Lower lobe of right lung (tissue), 2 donors: ENCODE measurements around the gene LEMD1. TPM values are rescaled to one million over a fixed set of nuclear protein-coding genes. Genes with fewer than 3 reads are reported as not detected.

Experiments
- ATAC-seq, 2 donors: fragments of 200-7000 bp; cut with Tn5 transposase; one replicate each; pipeline ENCODE4 v1.9.1; 2020 to 2022; ENCODE audit warnings: mild to moderate bottlenecking in 2 of 2, moderate library complexity in 2 of 2
- DNase-seq: peaks from one replicate; pipeline ENCODE4 v3.0.0-alpha.2; 2020
- H3K27ac ChIP-seq: fragments of 200-600 bp; one replicate; pipeline ENCODE4 v1.8.0; 2022
- H3K27me3 ChIP-seq: fragments of 200-600 bp; one replicate; pipeline ENCODE4 v1.8.0; 2022; ENCODE audit warnings: low read depth
- H3K36me3 ChIP-seq: fragments of 200-600 bp; one replicate; pipeline ENCODE4 v1.8.0; 2022; ENCODE audit warnings: mild to moderate bottlenecking
- H3K4me1 ChIP-seq: fragments of 200-600 bp; one replicate; pipeline ENCODE4 v1.8.0; 2022
- H3K4me3 ChIP-seq: fragments of 200-600 bp; one replicate; pipeline ENCODE4 v1.8.0; 2022; ENCODE audit warnings: mild to moderate bottlenecking
- H3K9me3 ChIP-seq: fragments of 200-600 bp; one replicate; pipeline ENCODE4 v1.8.0; 2022
- intact Hi-C: fragments of 100-400 bp; cut with DNase I; formaldehyde crosslinking; loops from one replicate; pipeline ENCODE4 v1.11.0; 2022
- total RNA-seq: library from RNA; stranded (reverse); fragmentation: NEBNext Ultra II Directional; extraction: Animal tissue kit (Norgen Biotek cat#: 25700); gene quantifications from one replicate; pipeline ENCODE4 v1.2.1, GENCODE V29; 2021
- TF ChIP-seq, protein P1 (sequence below): fragments of 200-600 bp; IDR thresholded peaks from one replicate; pipeline ENCODE4 v1.8.0; 2022; ENCODE audit warnings: antibody characterized with exemption, mild to moderate bottlenecking
- donor health status: DM: no; HTN: yes; CAD: no; lungs with severe emphysema.

Gene LEMD1
- total RNA-seq, 1 donor from 2014 or later: not detected

- H3K36me3 ChIP-seq: no peaks in the 10 kb centered on the region
- DNase-seq (no peak), ATAC-seq (no peak)
- peaks cover 19% of the 10 kb centered on the region for H3K4me1 ChIP-seq
- TF ChIP-seq, protein P1, sequence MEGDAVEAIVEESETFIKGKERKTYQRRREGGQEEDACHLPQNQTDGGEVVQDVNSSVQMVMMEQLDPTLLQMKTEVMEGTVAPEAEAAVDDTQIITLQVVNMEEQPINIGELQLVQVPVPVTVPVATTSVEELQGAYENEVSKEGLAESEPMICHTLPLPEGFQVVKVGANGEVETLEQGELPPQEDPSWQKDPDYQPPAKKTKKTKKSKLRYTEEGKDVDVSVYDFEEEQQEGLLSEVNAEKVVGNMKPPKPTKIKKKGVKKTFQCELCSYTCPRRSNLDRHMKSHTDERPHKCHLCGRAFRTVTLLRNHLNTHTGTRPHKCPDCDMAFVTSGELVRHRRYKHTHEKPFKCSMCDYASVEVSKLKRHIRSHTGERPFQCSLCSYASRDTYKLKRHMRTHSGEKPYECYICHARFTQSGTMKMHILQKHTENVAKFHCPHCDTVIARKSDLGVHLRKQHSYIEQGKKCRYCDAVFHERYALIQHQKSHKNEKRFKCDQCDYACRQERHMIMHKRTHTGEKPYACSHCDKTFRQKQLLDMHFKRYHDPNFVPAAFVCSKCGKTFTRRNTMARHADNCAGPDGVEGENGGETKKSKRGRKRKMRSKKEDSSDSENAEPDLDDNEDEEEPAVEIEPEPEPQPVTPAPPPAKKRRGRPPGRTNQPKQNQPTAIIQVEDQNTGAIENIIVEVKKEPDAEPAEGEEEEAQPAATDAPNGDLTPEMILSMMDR: no peak
- intact Hi-C loops: no loop called here
- peaks cover 45% of the 10 kb centered on the region for H3K27me3 ChIP-seq
- H3K27ac ChIP-seq: no peak overlapping the region
- no peak overlapping the region for H3K4me3 ChIP-seq
- H3K9me3 ChIP-seq: no peaks in the 10 kb centered on the region
Measured at GRCh38 chr1:205345761-205346160, 76.1 kb downstream of the LEMD1 start.

DNA sequence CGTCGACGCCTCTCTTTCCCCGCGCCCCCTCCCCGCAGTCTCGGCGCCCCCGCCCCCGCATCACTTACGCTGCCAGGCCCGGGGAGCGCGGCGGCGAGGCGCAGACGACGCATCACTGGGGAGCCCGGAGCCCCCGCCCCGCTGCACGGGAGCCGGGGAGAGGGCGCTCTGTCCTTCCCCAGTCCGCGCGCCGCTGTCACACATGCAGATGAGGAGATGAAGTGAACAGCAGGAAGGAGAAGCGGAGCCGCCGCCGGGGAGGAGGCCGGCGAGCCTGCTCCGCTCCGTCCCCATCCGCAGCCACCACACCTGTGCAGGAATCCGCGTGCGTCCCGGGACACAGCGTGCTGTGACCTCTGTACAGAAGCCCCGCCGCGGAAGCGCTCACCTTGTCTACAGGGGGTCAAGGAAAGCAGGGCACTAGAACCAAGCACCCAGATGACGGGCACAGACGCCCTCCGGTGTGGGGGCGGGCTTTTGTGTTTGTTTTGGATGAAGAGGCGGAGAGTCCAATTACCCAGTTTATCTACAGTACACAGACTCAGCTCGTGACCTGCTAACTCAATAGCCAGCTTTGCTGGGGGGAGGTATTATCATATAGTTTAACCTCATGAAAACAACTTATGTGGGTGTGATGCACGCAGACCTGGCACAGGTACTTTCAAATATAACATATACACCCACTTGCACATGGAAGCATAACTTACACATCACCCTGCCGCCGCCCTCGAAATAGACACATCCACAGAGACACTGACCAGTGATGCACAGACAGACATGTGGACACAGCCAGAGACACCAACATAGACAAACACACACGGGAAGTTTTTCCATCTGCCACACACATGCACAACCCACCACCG is 77.6 kb downstream of the LEMD1 start:
- intact Hi-C loops: no loop called here

GRCh38 chr1:205343431-205344065 is 78.3 kb downstream of the LEMD1 start:
- TF ChIP-seq, protein P1: peak; percentile 9
- peak overlapping the region; percentile 42 for H3K4me3 ChIP-seq
- ATAC-seq: peak; percentile 41 to 60
- peaks cover 15% of the 10 kb centered on the region for H3K4me1 ChIP-seq
- DNase-seq: no peak
- peaks cover 45% of the 10 kb centered on the region for H3K27me3 ChIP-seq
- H3K9me3 ChIP-seq: no peaks in the 10 kb centered on the region
- no peak overlapping the region for H3K27ac ChIP-seq
- no peaks in the 10 kb centered on the region for H3K36me3 ChIP-seq
- intact Hi-C loops: no loop called here

More for the DNA sequence above, 77.6 kb downstream of the LEMD1 start:
- DNase-seq: peak; percentile 62
- peak overlapping the region; percentile 42 for H3K4me3 ChIP-seq
- peaks cover 15% of the 10 kb centered on the region for H3K4me1 ChIP-seq
- H3K27ac ChIP-seq: no peak overlapping the region
- peak; percentile 60 to 74 for ATAC-seq
- no peaks in the 10 kb centered on the region for H3K36me3 ChIP-seq
- TF ChIP-seq, protein P1: no peak
- H3K27me3 ChIP-seq: peaks cover 45% of the 10 kb centered on the region
- H3K9me3 ChIP-seq: no peaks in the 10 kb centered on the region

- TF ChIP-seq, protein P1: no peak
- peaks cover 15% of the 10 kb centered on the region for H3K4me1 ChIP-seq
- intact Hi-C loops: no loop called here
- no peak overlapping the region for H3K27ac ChIP-seq
- ATAC-seq: no peak
- peaks cover 45% of the 10 kb centered on the region for H3K27me3 ChIP-seq
- no peaks in the 10 kb centered on the region for H3K9me3 ChIP-seq
- no peak overlapping the region for H3K4me3 ChIP-seq
- no peak for DNase-seq
- H3K36me3 ChIP-seq: no peaks in the 10 kb centered on the region
Measured at GRCh38 chr1:205342986-205343385, 78.9 kb downstream of the LEMD1 start.

DNA sequence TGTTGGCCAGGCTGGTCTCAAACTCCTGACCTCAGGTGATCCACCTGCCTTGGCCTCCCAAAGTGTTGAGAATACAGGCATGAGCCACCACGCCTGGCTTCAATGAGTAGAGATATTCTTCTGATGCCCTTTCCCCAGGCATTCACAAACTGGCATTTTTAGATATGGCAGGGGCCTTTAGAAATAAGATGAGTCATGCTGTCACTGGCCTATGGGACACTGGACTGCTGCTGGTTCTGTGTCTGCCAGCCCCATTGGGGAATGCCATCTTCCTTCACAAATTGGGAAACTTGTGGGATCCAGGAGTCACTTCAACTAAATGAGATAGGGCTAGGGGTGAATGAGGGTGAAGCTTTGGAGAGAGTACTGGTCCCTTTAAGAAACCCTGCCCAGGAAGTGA is 81.2 kb downstream of the LEMD1 start:
- H3K27ac ChIP-seq: no peak overlapping the region
- DNase-seq (no peak), ATAC-seq (no peak)
- peaks cover 15% of the 10 kb centered on the region for H3K4me1 ChIP-seq
- no peaks in the 10 kb centered on the region for H3K36me3 ChIP-seq
- H3K9me3 ChIP-seq: no peaks in the 10 kb centered on the region
- H3K27me3 ChIP-seq: peaks cover 29% of the 10 kb centered on the region
- TF ChIP-seq, protein P1: no peak
- no peak overlapping the region for H3K4me3 ChIP-seq
- intact Hi-C loops: no loop called here
